GM18873 (cell line): Measurements from ENCODE around the gene ARL6IP1.
"Not testable (repeated sequence)": the region's sequence is repeated elsewhere in the genome, so short reads cannot be mapped to it uniquely, and the experiment has no call there.

ENCODE experiments used
- ATAC-seq: cut with Tn5 transposase; IDR thresholded peaks from one replicate; pipeline ENCODE4 v1.9.1; 2021; ENCODE audit warnings: mild to moderate bottlenecking, moderate library complexity, moderate number of reproducible peaks; ENCODE audit not compliant: unreplicated experiment, low FRiP score

ARL6IP1 gene

GRCh38 chr16:18767217-18767616 lies 34.1 kb downstream of the ARL6IP1 start:
- ATAC-seq = peak; percentile 50

- ATAC-seq = not testable (repeated sequence)
These were observed 38.6 kb downstream of the ARL6IP1 start for GRCh38 chr16:18762713-18763112.

DNA sequence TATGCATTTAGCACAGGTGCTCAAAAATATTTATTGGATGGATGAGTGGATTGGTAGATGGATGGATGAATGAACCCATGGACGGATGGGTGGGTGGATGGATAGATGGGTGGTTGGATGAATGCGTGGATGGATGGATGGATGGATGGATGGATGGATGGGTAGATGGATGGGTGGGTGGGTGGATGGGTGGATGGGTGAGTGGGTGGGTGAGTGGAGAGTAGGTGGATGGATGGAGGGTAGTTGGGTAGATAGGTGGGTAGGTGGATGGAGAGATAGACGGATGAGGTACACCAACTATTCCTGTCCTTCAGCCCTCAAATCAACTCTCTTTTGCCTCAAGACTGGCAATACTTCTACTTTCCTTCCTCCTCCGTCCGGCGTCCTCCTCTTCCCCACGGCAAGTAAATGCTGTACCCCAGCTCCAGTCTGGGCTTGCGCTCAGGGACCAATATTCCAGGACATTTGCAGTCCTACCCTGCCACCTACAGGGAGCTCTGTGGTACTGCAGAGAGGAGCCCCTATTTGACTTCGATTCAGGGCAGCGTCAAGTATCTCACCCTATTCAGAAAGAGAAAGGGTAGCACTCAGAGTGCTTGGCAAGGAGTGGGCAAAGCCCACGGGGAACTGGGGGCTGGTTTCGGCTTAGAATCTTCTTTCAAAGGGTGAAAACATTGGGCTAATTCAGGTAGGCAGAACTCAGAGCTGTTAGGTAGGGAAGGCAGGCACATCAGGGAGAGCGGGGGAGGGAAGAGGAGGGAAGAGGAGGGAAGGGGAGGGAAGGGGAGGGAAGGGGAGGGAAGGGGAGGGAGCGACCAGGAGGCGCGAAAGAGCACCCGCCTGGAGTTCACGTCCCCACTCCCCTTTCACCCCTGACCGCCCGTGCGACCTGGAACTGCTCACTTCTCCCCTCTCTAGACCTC lies 41.5 kb downstream of the ARL6IP1 start:
- ATAC-seq = not testable (repeated sequence)

GRCh38 chr16:18757960-18758660 lies 43.2 kb downstream of the ARL6IP1 start:
- not testable (repeated sequence) for ATAC-seq

DNA sequence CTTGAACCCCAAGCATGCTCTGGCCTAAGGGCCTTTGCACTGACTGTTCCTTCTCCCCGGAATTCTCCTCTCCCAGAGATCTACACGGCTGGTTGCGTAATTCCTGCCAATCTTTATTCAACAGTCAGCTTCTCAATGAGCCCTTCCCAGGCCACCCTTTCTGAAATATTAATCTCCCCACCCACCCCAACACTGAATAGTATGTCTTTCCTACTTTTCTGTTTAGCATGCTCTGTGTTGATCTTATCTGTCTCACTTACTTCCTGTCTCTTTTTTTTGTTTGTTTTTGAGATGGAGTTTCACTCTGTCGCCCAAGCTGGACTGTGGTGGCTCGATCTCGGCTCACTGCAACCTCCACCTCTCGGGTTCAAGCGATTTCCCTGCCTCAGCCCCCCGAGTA lies 44.7 kb downstream of the ARL6IP1 start:
- ATAC-seq = not testable (repeated sequence)

GRCh38 chr16:18742870-18743269 lies 58.5 kb downstream of the ARL6IP1 start:
- ATAC-seq = not testable (repeated sequence)
